T47D (cell line): ENCODE results near the gene CDKAL1.
"Not testable (repeated sequence)": the region's sequence is repeated elsewhere in the genome, so short reads cannot be mapped to it uniquely, and the experiment has no call there.

Experiments used
- DNase-seq, 2 experiments: peaks; one replicate each; pipeline versions ENCODE4 v3.0.0 to v3.0.0-alpha.2; 2011 to 2012; ENCODE audit warnings: low read depth in 1 of 2, low spot score in 1 of 2
- JUND ChIP-seq: IDR thresholded peaks from 2 replicates; pipeline ENCODE4 v1.6.1; 2012; ENCODE audit warnings: low read depth
- in situ Hi-C: cut with HindIII; loops from 2 replicates; pipeline ENCODE4 v1.10.0; 2016; ENCODE audit warnings: low sequenced_read_pairs, low pct_unique_long_range_greater_than_20kb

The CDKAL1 gene

GRCh38 chr6:20584100-20584731 lies 50.0 kb downstream of the CDKAL1 start:
- no peak for TF ChIP-seq JUND
- in situ Hi-C loops = no loop called here
- DNase-seq = no peak

GRCh38 chr6:20589266-20589665 lies 55.0 kb downstream of the CDKAL1 start:
- in situ Hi-C loops = no loop called here
- TF ChIP-seq JUND = no peak
- peak in 1 of 2 experiments; percentile 48 for DNase-seq

GRCh38 chr6:20590476-20590875 lies 56.2 kb downstream of the CDKAL1 start:
- DNase-seq, in situ Hi-C loops: not testable (repeated sequence)

- in situ Hi-C loops, DNase-seq: not testable (repeated sequence)
Observed at GRCh38 chr6:20594299-20594853, 60.1 kb downstream of the CDKAL1 start.

GRCh38 chr6:20599302-20600051 lies 65.2 kb downstream of the CDKAL1 start:
- in situ Hi-C loops = no loop called here
- DNase-seq = peak in 1 of 2 experiments; percentile 19
- no peak for TF ChIP-seq JUND

- in situ Hi-C loops = no loop called here
- DNase-seq = peak in 1 of 2 experiments; percentile 76
- no peak for TF ChIP-seq JUND
Observed at GRCh38 chr6:20600831-20601230, 66.6 kb downstream of the CDKAL1 start.

- TF ChIP-seq JUND = no peak
- in situ Hi-C loops = no loop called here
- no peak for DNase-seq
Observed at GRCh38 chr6:20604159-20604558, 69.9 kb downstream of the CDKAL1 start.

GRCh38 chr6:20605061-20605460 lies 70.8 kb downstream of the CDKAL1 start:
- DNase-seq = no peak
- TF ChIP-seq JUND = no peak
- in situ Hi-C loops = no loop called here

GRCh38 chr6:20605581-20605980 lies 71.3 kb downstream of the CDKAL1 start:
- in situ Hi-C loops = no loop called here
- no peak for TF ChIP-seq JUND
- no peak for DNase-seq

GRCh38 chr6:20606831-20607230 lies 72.6 kb downstream of the CDKAL1 start:
- in situ Hi-C loops = no loop called here
- no peak for DNase-seq
- no peak for TF ChIP-seq JUND

GRCh38 chr6:20608356-20608755 lies 74.1 kb downstream of the CDKAL1 start:
- no peak for TF ChIP-seq JUND
- in situ Hi-C loops = no loop called here
- no peak for DNase-seq

GRCh38 chr6:20608905-20609304 lies 74.6 kb downstream of the CDKAL1 start:
- no peak for TF ChIP-seq JUND
- no peak for DNase-seq
- in situ Hi-C loops = no loop called here

GRCh38 chr6:20609924-20610323 lies 75.7 kb downstream of the CDKAL1 start:
- in situ Hi-C loops = not testable (repeated sequence)

More at GRCh38 chr6:20609924-20610323, 75.7 kb downstream of the CDKAL1 start:
- DNase-seq = not testable (repeated sequence)
